Neuron (in vitro differentiated cells): ENCODE data around the gene INSC.

Source experiments
- H2AFZ ChIP-seq: one replicate; pipeline ENCODE4 v1.6.1; 2013; ENCODE audit warnings: low read depth, mild to moderate bottlenecking, inconsistent platforms, low read length, moderate library complexity
- H3K27me3 ChIP-seq: one replicate; pipeline ENCODE4 v1.6.1; 2013; ENCODE audit warnings: low read length; ENCODE audit not compliant: insufficient read depth
- H3K36me3 ChIP-seq: one replicate; pipeline ENCODE4 v1.6.1; 2013; ENCODE audit warnings: low read length; ENCODE audit not compliant: insufficient read depth
- H3K4me1 ChIP-seq: one replicate; pipeline ENCODE4 v1.6.1; 2013; ENCODE audit warnings: low read length; ENCODE audit not compliant: insufficient read depth
- H3K4me3 ChIP-seq: 2 replicates; pipeline ENCODE4 v1.5.1; 2013; ENCODE audit warnings: mild to moderate bottlenecking, low read length, moderate library complexity
- H3K9me3 ChIP-seq: one replicate; pipeline ENCODE4 v1.6.1; 2013; ENCODE audit warnings: low read length

Gene INSC

DNA sequence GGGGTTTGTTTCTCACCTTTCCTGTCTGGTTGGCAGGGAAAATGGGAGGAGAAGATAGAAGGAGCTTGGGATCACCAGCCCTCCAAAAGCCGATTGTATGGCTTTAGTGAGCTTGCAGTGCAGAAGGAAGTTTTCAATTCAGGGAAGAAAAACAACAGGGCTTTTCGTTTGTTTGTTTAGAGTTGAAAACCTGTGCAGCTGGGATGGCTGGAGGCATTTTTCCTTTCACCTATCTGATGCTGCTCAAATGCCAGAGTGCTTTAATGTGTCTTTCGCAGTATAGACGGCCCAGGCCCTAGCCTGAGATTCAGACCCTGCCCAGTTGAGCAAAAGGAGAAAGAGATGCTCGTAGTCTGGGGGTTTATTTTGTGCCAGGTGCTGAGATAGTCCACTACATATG is 87.9 kb downstream of the INSC start:
- H3K27me3 ChIP-seq = no peaks in the 10 kb centered on the region
- H3K36me3 ChIP-seq = no peaks in the 10 kb centered on the region
- no peak overlapping the region for H2AFZ ChIP-seq
- no peaks in the 10 kb centered on the region for H3K9me3 ChIP-seq
- H3K4me1 ChIP-seq = no peaks in the 10 kb centered on the region
- no peak overlapping the region for H3K4me3 ChIP-seq

DNA sequence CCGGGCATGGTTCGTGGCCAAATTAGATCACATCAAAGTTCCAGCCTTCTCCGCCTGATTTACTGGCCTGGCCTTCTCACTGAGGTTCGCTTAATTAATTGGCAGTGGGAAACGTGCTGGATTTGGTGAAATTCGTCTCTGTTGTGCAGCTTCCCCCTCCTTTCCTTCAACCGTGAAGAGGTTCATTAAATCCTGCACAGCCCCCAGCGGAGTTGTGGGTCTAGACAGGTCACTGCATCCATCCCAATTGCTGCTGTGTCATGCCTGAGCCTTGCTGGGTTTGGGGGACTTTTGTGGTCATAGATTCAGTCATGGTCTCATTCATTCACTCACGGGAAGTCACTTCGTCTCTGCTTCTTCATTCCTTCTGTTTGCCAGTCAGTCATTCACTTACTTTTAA is 90.0 kb downstream of the INSC start:
- no peak overlapping the region for H2AFZ ChIP-seq
- no peak overlapping the region for H3K4me3 ChIP-seq
- no peaks in the 10 kb centered on the region for H3K9me3 ChIP-seq
- H3K4me1 ChIP-seq = no peaks in the 10 kb centered on the region
- no peaks in the 10 kb centered on the region for H3K27me3 ChIP-seq
- H3K36me3 ChIP-seq = no peaks in the 10 kb centered on the region

DNA sequence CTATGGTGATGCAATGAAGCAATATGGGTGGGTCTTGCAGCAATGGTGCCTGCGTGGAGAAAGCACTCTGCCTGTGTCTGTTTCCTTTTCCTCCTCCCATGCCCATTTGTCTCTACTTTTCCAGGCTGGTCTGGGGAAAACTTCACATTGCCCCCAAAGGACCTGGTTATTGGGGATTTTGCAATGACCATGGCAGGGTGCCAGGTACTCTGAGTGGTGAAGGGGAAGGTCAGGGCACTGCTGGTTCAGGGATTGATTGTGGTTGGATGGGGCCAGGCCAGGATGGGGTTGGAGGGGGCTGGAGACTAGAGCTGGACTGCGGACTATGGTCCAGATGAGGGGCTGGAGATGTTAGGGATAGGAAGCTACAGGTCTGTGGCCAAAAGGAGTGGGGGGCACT is 92.1 kb downstream of the INSC start:
- Histone ChIP-seq H3K9me3 (no peaks in the 10 kb centered on the region), H2AFZ (no peak overlapping the region), H3K4me1 (no peaks in the 10 kb centered on the region), H3K27me3 (no peaks in the 10 kb centered on the region), H3K4me3 (no peak overlapping the region), H3K36me3 (no peaks in the 10 kb centered on the region)

DNA sequence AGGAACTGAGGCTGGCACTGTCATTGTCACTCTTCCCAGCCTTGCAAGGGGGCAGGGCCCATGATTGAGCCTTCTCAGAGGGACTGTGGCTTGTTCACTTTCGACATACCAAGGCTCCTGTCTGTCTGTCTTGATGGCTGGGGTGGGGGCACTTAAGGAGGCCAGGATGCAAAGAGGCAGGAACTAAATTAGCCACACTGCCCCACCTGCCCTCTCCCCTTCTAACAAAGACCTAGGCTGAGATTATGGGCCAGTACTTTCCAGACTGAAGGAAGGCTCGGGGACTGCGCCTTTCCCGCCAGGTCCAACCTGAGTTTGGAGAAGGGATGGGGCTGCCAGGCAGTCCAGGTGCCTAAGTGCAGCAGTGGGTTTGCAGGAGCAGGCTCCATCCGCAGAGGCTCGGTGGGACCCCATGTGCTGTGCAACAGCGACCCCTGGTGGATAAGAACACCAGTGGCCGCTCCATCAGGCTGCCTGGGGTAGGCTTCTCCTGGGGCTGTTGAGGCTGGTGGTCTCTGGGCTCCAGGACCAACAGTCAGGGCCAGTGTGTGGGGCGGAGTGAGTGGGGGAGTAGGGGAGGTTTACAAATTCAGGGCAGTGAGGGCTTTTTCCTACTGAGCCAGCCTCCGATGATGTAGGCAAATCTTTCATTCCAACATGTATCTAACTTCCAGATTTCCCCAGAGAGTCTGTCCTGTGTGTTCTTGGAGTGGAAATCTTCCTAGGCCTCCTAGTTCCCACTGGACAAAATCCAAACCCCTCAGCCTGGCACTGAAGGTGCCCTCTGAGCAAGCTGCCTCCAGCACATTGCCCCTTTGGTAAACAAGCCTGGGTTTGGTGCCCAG is 93.9 kb downstream of the INSC start:
- Histone ChIP-seq H3K9me3 (no peaks in the 10 kb centered on the region), H2AFZ (no peak overlapping the region), H3K4me1 (no peaks in the 10 kb centered on the region), H3K4me3 (no peak overlapping the region), H3K36me3 (no peaks in the 10 kb centered on the region), H3K27me3 (no peaks in the 10 kb centered on the region)

DNA sequence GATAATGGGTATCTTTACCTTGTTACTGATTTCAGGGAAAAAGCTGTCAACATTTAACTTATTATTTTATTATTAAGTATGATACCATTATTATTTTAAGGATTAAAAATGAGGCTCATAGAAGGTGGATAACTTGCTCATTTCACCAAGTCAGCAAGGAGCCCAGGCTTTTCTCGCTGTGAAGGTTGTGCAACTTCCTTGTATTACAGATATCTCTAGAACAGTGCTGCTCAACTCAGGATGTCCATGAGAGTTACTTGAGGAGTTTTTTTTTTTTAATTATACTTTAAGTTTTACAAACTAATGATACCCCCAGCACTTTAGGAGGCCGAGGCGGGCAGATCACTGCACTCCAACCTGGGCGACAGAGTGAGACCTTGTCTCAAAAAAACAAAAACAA is 98.2 kb downstream of the INSC start:
- Histone ChIP-seq H2AFZ (no peak overlapping the region), H3K4me1 (no peaks in the 10 kb centered on the region), H3K4me3 (no peak overlapping the region), H3K9me3 (no peaks in the 10 kb centered on the region), H3K27me3 (no peaks in the 10 kb centered on the region), H3K36me3 (no peaks in the 10 kb centered on the region)

GRCh38 chr11:15213471-15214231 is 98.9 kb downstream of the INSC start:
- no peaks in the 10 kb centered on the region for H3K36me3 ChIP-seq
- H3K27me3 ChIP-seq = no peaks in the 10 kb centered on the region
- H3K9me3 ChIP-seq = no peaks in the 10 kb centered on the region
- no peak overlapping the region for H3K4me3 ChIP-seq
- no peaks in the 10 kb centered on the region for H3K4me1 ChIP-seq
- H2AFZ ChIP-seq = no peak overlapping the region

DNA sequence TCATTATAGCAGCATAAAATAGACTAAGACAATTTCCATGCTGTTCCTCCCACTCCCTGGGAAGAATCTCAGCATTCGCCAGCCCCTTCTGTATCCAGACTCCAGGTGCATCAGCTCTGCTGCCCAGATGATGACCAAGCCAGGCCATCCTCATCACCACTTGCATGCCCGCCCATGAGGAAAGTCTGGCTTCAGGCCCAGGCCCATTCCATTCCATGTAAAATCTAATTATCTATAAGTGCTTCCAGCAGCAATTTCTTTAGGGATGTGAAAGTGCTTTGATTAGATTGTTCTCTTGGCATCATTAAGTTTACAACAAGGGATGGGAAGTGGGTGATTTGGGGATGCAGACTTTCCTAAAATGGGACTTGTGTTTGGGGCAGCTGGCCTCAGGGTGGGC is 100.3 kb downstream of the INSC start:
- no peaks in the 10 kb centered on the region for H3K27me3 ChIP-seq

GRCh38 chr11:15216678-15217077 is 102.0 kb downstream of the INSC start:
- Histone ChIP-seq H3K4me3 (no peak overlapping the region), H3K4me1 (no peaks in the 10 kb centered on the region), H3K27me3 (no peaks in the 10 kb centered on the region), H3K9me3 (no peaks in the 10 kb centered on the region), H2AFZ (no peak overlapping the region), H3K36me3 (no peaks in the 10 kb centered on the region)

More for the DNA sequence above, 100.3 kb downstream of the INSC start:
- no peaks in the 10 kb centered on the region for H3K9me3 ChIP-seq
- no peak overlapping the region for H2AFZ ChIP-seq
- H3K4me3 ChIP-seq = no peak overlapping the region
- no peaks in the 10 kb centered on the region for H3K36me3 ChIP-seq
- H3K4me1 ChIP-seq = no peaks in the 10 kb centered on the region

GRCh38 chr11:15217416-15217815 is 102.7 kb downstream of the INSC start:
- no peak overlapping the region for H3K4me3 ChIP-seq
- H2AFZ ChIP-seq = no peak overlapping the region
- H3K27me3 ChIP-seq = no peaks in the 10 kb centered on the region
- H3K4me1 ChIP-seq = no peaks in the 10 kb centered on the region
- H3K9me3 ChIP-seq = no peaks in the 10 kb centered on the region
- H3K36me3 ChIP-seq = no peaks in the 10 kb centered on the region

GRCh38 chr11:15222777-15223176 is 108.1 kb downstream of the INSC start:
- H3K27me3 ChIP-seq = no peaks in the 10 kb centered on the region
- no peaks in the 10 kb centered on the region for H3K9me3 ChIP-seq
- H3K4me3 ChIP-seq = no peak overlapping the region
- no peak overlapping the region for H2AFZ ChIP-seq
- no peaks in the 10 kb centered on the region for H3K4me1 ChIP-seq
- no peaks in the 10 kb centered on the region for H3K36me3 ChIP-seq

- Histone ChIP-seq H2AFZ (no peak overlapping the region), H3K4me3 (no peak overlapping the region), H3K27me3 (no peaks in the 10 kb centered on the region), H3K9me3 (no peaks in the 10 kb centered on the region), H3K4me1 (no peaks in the 10 kb centered on the region), H3K36me3 (no peaks in the 10 kb centered on the region)
Observed at GRCh38 chr11:15223318-15223717, 108.6 kb downstream of the INSC start.

- no peak overlapping the region for H2AFZ ChIP-seq
- H3K36me3 ChIP-seq = no peaks in the 10 kb centered on the region
- H3K4me3 ChIP-seq = no peak overlapping the region
- H3K4me1 ChIP-seq = no peaks in the 10 kb centered on the region
- no peaks in the 10 kb centered on the region for H3K27me3 ChIP-seq
- H3K9me3 ChIP-seq = no peaks in the 10 kb centered on the region
Observed at GRCh38 chr11:15224466-15224865, 109.7 kb downstream of the INSC start.

DNA sequence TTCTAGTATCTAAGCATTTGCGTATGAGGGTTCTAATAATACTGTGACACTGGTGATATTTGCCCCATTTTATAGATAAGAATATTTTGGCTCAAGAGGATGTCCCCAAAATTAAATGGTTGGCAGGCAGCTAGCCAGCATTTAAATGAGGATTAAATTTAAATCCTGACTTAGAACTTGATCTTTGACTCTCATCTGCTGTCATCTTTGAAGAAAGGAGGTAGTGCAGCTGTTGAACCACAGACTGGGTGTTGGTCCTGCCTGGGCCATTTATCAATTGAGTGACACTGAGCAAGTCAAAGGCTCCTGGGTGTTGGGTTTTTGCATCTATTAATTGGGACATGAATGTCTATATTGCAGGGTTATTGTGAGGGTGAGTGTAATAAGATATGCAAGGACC is 112.3 kb downstream of the INSC start:
- no peak overlapping the region for H3K4me3 ChIP-seq
- H3K27me3 ChIP-seq = no peaks in the 10 kb centered on the region
- no peaks in the 10 kb centered on the region for H3K9me3 ChIP-seq
- H2AFZ ChIP-seq = no peak overlapping the region
- no peaks in the 10 kb centered on the region for H3K36me3 ChIP-seq
- H3K4me1 ChIP-seq = no peaks in the 10 kb centered on the region
